ENCODE data around the gene ALK. TPM values are rescaled to one million over a fixed set of nuclear protein-coding genes. Genes with fewer than 3 reads are reported as not detected.

Gene ALK
- total and polyA plus RNA-seq, 2 donors (not counting 1 experiment from before 2014, with no cell fraction given), result not detected

DNA sequence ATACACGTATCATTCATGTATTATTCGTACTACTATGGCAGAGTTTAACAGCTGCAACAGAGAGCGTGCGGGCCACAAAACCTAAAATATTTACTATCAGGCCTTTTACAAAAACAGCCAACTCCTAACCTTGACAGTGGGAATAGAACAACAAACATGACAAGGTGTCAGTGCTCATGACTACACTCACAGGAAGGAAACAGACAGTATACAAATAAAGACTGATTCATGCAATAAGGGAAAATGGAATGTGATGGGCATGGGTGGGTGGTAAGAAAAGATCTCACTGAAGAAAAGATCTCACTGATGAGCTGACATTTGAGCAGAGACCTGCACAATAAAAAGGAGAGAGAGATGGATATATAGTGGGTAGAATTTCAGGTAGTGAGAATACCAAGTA is 347.8 kb downstream of the ALK start:
- H3K9me3 Mint-ChIP-seq (ENCODE audit: insufficient read depth), result no peaks in the 10 kb centered on the region
- TF ChIP-seq, protein P1, sequence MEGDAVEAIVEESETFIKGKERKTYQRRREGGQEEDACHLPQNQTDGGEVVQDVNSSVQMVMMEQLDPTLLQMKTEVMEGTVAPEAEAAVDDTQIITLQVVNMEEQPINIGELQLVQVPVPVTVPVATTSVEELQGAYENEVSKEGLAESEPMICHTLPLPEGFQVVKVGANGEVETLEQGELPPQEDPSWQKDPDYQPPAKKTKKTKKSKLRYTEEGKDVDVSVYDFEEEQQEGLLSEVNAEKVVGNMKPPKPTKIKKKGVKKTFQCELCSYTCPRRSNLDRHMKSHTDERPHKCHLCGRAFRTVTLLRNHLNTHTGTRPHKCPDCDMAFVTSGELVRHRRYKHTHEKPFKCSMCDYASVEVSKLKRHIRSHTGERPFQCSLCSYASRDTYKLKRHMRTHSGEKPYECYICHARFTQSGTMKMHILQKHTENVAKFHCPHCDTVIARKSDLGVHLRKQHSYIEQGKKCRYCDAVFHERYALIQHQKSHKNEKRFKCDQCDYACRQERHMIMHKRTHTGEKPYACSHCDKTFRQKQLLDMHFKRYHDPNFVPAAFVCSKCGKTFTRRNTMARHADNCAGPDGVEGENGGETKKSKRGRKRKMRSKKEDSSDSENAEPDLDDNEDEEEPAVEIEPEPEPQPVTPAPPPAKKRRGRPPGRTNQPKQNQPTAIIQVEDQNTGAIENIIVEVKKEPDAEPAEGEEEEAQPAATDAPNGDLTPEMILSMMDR (IDR thresholded peaks at IDR 0.05), result no peak
- TF ChIP-seq EZH2 (IDR thresholded peaks at IDR 0.05; ENCODE audit: borderline replicate concordance, insufficient read depth, low read depth, low read length, poor library complexity, severe bottlenecking), result no peak
- CTCF ChIA-PET, result no interaction called here

DNA sequence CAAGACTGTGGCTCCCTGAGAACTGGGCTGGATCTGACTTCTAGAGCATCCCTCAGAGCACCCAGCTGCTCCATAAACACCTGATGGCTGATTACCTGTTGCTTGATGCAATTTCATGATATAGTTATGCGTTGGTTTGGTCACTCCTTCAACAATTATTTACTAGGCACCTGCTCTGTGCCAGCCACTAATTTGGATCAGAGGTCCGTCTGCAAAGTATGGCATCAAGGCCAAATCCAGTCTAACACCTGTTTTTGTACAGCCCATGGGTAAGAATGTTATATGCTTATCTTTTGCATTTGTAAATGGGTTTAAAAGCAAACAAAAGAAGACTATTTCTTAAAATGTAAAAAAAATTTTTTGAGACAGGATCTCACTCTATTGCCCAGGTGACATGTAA is 348.2 kb downstream of the ALK start:
- Histone ChIP-seq H3K27ac (ENCODE audit: low read length in 2 of 2) (no peak overlapping the region), H3K27me3 (replicated peaks in 1 of 4; ENCODE audit: control extremely low read depth in 1 of 4, control insufficient read depth in 3 of 4, insufficient read depth in 4 of 4, low read length in 3 of 4) (no peaks in the 10 kb centered on the region), H3K9ac (ENCODE audit: low read length) (no peak overlapping the region), H3K4me1 (ENCODE audit: control insufficient read depth in 2 of 2, insufficient read depth in 2 of 2, low read length in 2 of 2) (no peaks in the 10 kb centered on the region), H3K36me3 (replicated peaks in 1 of 2; ENCODE audit: control extremely low read depth in 1 of 2, control insufficient read depth in 1 of 2, extremely low read depth in 1 of 2, insufficient read depth in 2 of 2, low read length in 1 of 2) (no peaks in the 10 kb centered on the region), H3K79me2 (ENCODE audit: control insufficient read depth, insufficient read depth, low read length) (no peaks in the 10 kb centered on the region), H3K4me2 (replicated peaks; ENCODE audit: low read depth, low read length, poor library complexity, severe bottlenecking) (no peak overlapping the region), H2AFZ (ENCODE audit: insufficient read depth, low read depth, low read length, poor library complexity, severe bottlenecking) (no peak overlapping the region), H3K4me3 (ENCODE audit: control extremely low read depth in 1 of 5, extremely low read depth in 1 of 5, insufficient read depth in 1 of 5, low read depth in 2 of 5, low read length in 4 of 5) (no peak overlapping the region), H3K9me3 (ENCODE audit: control extremely low read depth in 1 of 3, control insufficient read depth in 2 of 3, insufficient read depth in 1 of 3, low read length in 2 of 3) (no peaks in the 10 kb centered on the region), H4K20me1 (ENCODE audit: control insufficient read depth, insufficient read depth, low read length, poor library complexity, severe bottlenecking) (no peaks in the 10 kb centered on the region)
- Mint-ChIP-seq H3K4me1 (no peaks in the 10 kb centered on the region), H3K27me3 (peaks cover 4% of the 10 kb centered on the region), H3K4me3 (no peak overlapping the region), H3K27ac (no peak overlapping the region), H3K9me3 (ENCODE audit: insufficient read depth) (no peaks in the 10 kb centered on the region)
- TF ChIP-seq, protein P1 (IDR thresholded peaks at IDR 0.05), result no peak
- TF ChIP-seq EZH2 (IDR thresholded peaks at IDR 0.05; ENCODE audit: borderline replicate concordance, insufficient read depth, low read depth, low read length, poor library complexity, severe bottlenecking), result no peak
- WGBS (ENCODE audit: insufficient coverage), result 100% methylated on average over 1 of the region's 2 CpGs
- ATAC-seq (ENCODE audit: low read depth) (no peak), DNase-seq (no peak)
- intact Hi-C loops (cut with micrococcal nuclease), result no loop called here
- POLR2A ChIA-PET, result no interaction called here
- CTCF ChIA-PET, result no interaction called here

More for the DNA sequence above, 347.8 kb downstream of the ALK start:
- 97% methylated on average over 4 of the region's 4 CpGs for WGBS (ENCODE audit: insufficient coverage)
- DNase-seq (no peak), ATAC-seq (ENCODE audit: low read depth) (no peak)
- Histone ChIP-seq H3K4me2 (replicated peaks; ENCODE audit: low read depth, low read length, poor library complexity, severe bottlenecking) (no peak overlapping the region), H3K4me3 (ENCODE audit: control extremely low read depth in 1 of 5, extremely low read depth in 1 of 5, insufficient read depth in 1 of 5, low read depth in 2 of 5, low read length in 4 of 5) (no peak overlapping the region), H3K36me3 (replicated peaks in 1 of 2; ENCODE audit: control extremely low read depth in 1 of 2, control insufficient read depth in 1 of 2, extremely low read depth in 1 of 2, insufficient read depth in 2 of 2, low read length in 1 of 2) (no peaks in the 10 kb centered on the region), H3K9ac (ENCODE audit: low read length) (no peak overlapping the region), H3K27ac (ENCODE audit: low read length in 2 of 2) (no peak overlapping the region), H3K9me3 (ENCODE audit: control extremely low read depth in 1 of 3, control insufficient read depth in 2 of 3, insufficient read depth in 1 of 3, low read length in 2 of 3) (no peaks in the 10 kb centered on the region), H3K4me1 (ENCODE audit: control insufficient read depth in 2 of 2, insufficient read depth in 2 of 2, low read length in 2 of 2) (no peaks in the 10 kb centered on the region), H3K79me2 (ENCODE audit: control insufficient read depth, insufficient read depth, low read length) (no peaks in the 10 kb centered on the region), H2AFZ (ENCODE audit: insufficient read depth, low read depth, low read length, poor library complexity, severe bottlenecking) (no peak overlapping the region), H3K27me3 (replicated peaks in 1 of 4; ENCODE audit: control extremely low read depth in 1 of 4, control insufficient read depth in 3 of 4, insufficient read depth in 4 of 4, low read length in 3 of 4) (no peaks in the 10 kb centered on the region), H4K20me1 (ENCODE audit: control insufficient read depth, insufficient read depth, low read length, poor library complexity, severe bottlenecking) (no peaks in the 10 kb centered on the region)
- no peaks in the 10 kb centered on the region for H3K4me1 Mint-ChIP-seq
- intact Hi-C loops (cut with micrococcal nuclease), result no loop called here
- POLR2A ChIA-PET, result no interaction called here
- no peak overlapping the region for H3K4me3 Mint-ChIP-seq
- peaks cover 4% of the 10 kb centered on the region for H3K27me3 Mint-ChIP-seq
- H3K27ac Mint-ChIP-seq, result no peak overlapping the region
